Fibroblast of lung (primary cell): ENCODE data around the gene GABBR2. TPM values are rescaled to one million over a fixed set of nuclear protein-coding genes. Genes with fewer than 3 reads are reported as not detected.

Experiments used
- DNase-seq, 2 donors: peaks; one replicate each; pipeline versions ENCODE4 v3.0.0 to v3.0.0-alpha.2; 2010; ENCODE audit warnings: low read depth in 2 of 2
- H2AFZ ChIP-seq: 2 replicates; pipeline ENCODE4 v1.5.1; 2012; ENCODE audit warnings: low read length, control low read depth, inconsistent platforms
- H3K27ac ChIP-seq: 2 replicates; pipeline ENCODE4 v1.5.1; 2011; ENCODE audit warnings: low read length, control low read depth; ENCODE audit not compliant: insufficient read depth
- H3K27me3 ChIP-seq: 2 replicates; pipeline ENCODE4 v1.5.1; 2011; ENCODE audit warnings: mild to moderate bottlenecking, low read length; ENCODE audit not compliant: control insufficient read depth, insufficient read depth
- H3K36me3 ChIP-seq: 2 replicates; pipeline ENCODE4 v1.5.1; 2011; ENCODE audit warnings: low read length; ENCODE audit not compliant: control insufficient read depth, insufficient read depth
- H3K4me1 ChIP-seq: 2 replicates; pipeline ENCODE4 v1.5.1; 2011; ENCODE audit warnings: low read length; ENCODE audit not compliant: control insufficient read depth, insufficient read depth; ENCODE audit errors: extremely low read depth
- H3K4me2 ChIP-seq: 2 replicates; pipeline ENCODE4 v1.5.1; 2011; ENCODE audit warnings: low read length, control low read depth; ENCODE audit not compliant: insufficient read depth; ENCODE audit errors: extremely low read depth
- H3K4me3 ChIP-seq, 4 experiments: fragments of 200-600 bp in 1 of 4; sonication (generic) in 1 of 4; replicated peaks in 1 of 4; 2 replicates each; pipeline ENCODE4 v1.5.1; 2011 to 2016; ENCODE audit warnings: low read length in 4 of 4, low read depth in 3 of 4, mild to moderate bottlenecking in 3 of 4, control low read depth in 2 of 4, inconsistent platforms in 1 of 4, mixed read lengths in 1 of 4; ENCODE audit not compliant: insufficient read depth in 1 of 4; ENCODE audit errors: control extremely low read depth in 1 of 4
- H3K79me2 ChIP-seq: 2 replicates; pipeline ENCODE4 v1.5.1; 2012; ENCODE audit warnings: mild to moderate bottlenecking, low read length, inconsistent platforms; ENCODE audit not compliant: control insufficient read depth, insufficient read depth
- H3K9ac ChIP-seq: 2 replicates; pipeline ENCODE4 v1.5.1; 2011; ENCODE audit warnings: mild to moderate bottlenecking, low read length, control low read depth; ENCODE audit not compliant: insufficient read depth
- H3K9me3 ChIP-seq: 2 replicates; pipeline ENCODE4 v1.5.1; 2012; ENCODE audit warnings: low read depth, low read length; ENCODE audit not compliant: control insufficient read depth, insufficient read depth
- H4K20me1 ChIP-seq: 2 replicates; pipeline ENCODE4 v1.5.1; 2011; ENCODE audit warnings: low read length; ENCODE audit not compliant: control insufficient read depth, insufficient read depth; ENCODE audit errors: extremely low read depth
- CTCF ChIP-seq, 2 donors: IDR thresholded peaks in 1 of 2; conservative IDR thresholded peaks in 1 of 2; 1 replicate in 1 of 2; 2 replicates in 1 of 2; pipeline ENCODE4 v1.5.1; 2011 to 2012; ENCODE audit warnings: low read length in 2 of 2, control low read depth in 1 of 2, inconsistent platforms in 1 of 2, low read depth in 1 of 2, mild to moderate bottlenecking in 1 of 2
- EZH2 ChIP-seq: IDR thresholded peaks from 2 replicates; pipeline ENCODE4 v1.5.1; 2012; ENCODE audit warnings: low read length, control low read depth, mild to moderate bottlenecking; ENCODE audit errors: missing control alignments
- polyA plus RNA-seq, 2 donors: library from polyadenylated mRNA; depleted of rRNA in 1 of 2; stranded (reverse) in 1 of 2; unstranded in 1 of 2; fragments of >200 nt; gene quantifications; 2 replicates each; pipeline ENCODE4 v1.2.1, GENCODE V29; 2011 to 2012; ENCODE audit warnings: missing spikeins in 1 of 2
- total RNA-seq: library from RNA; depleted of rRNA; stranded (reverse); fragments of >200 nt; gene quantifications from 2 replicates; pipeline ENCODE4 v1.2.1, GENCODE V29; 2014

The GABBR2 gene
- total and polyA plus RNA-seq, 2 donors (not counting 1 experiment from before 2014, with no cell fraction given), result 0.32 to 0.33 TPM

GRCh38 chr9:98549401-98549800 is 159.3 kb downstream of the GABBR2 start:
- Histone ChIP-seq H2AFZ (no peak overlapping the region), H4K20me1 (no peaks in the 10 kb centered on the region), H3K9me3 (no peaks in the 10 kb centered on the region), H3K4me2 (no peak overlapping the region), H3K4me3 (no peak overlapping the region), H3K36me3 (no peaks in the 10 kb centered on the region), H3K9ac (no peak overlapping the region), H3K27ac (no peak overlapping the region), H3K4me1 (no peaks in the 10 kb centered on the region), H3K79me2 (no peaks in the 10 kb centered on the region), H3K27me3 (no peaks in the 10 kb centered on the region)
- no peak for TF ChIP-seq CTCF (conservative IDR thresholded peaks at IDR 0.05 in 1 of 2, IDR thresholded peaks at IDR 0.05 in 1 of 2; ENCODE audit: low read depth in 1 of 2, low read length in 2 of 2)
- no peak for TF ChIP-seq EZH2
- DNase-seq, result no peak

GRCh38 chr9:98547606-98548005 is 161.1 kb downstream of the GABBR2 start:
- Histone ChIP-seq H3K9me3 (no peaks in the 10 kb centered on the region), H3K4me3 (no peak overlapping the region), H3K27me3 (no peaks in the 10 kb centered on the region), H3K9ac (no peak overlapping the region), H4K20me1 (no peaks in the 10 kb centered on the region), H3K36me3 (no peaks in the 10 kb centered on the region), H3K4me2 (no peak overlapping the region), H3K79me2 (no peaks in the 10 kb centered on the region), H3K4me1 (no peaks in the 10 kb centered on the region), H3K27ac (no peak overlapping the region), H2AFZ (no peak overlapping the region)
- TF ChIP-seq EZH2 (no peak), CTCF (conservative IDR thresholded peaks at IDR 0.05 in 1 of 2, IDR thresholded peaks at IDR 0.05 in 1 of 2; ENCODE audit: low read depth in 1 of 2, low read length in 2 of 2) (no peak)
- DNase-seq, result peak in 1 of 2 donors; percentile 32

GRCh38 chr9:98545021-98545420 is 163.7 kb downstream of the GABBR2 start:
- Histone ChIP-seq H3K9ac (no peak overlapping the region), H3K4me1 (no peaks in the 10 kb centered on the region), H3K79me2 (no peaks in the 10 kb centered on the region), H3K4me2 (no peak overlapping the region), H3K9me3 (no peaks in the 10 kb centered on the region), H3K36me3 (no peaks in the 10 kb centered on the region), H3K27ac (no peak overlapping the region), H2AFZ (no peak overlapping the region), H3K4me3 (no peak overlapping the region), H4K20me1 (no peaks in the 10 kb centered on the region), H3K27me3 (no peaks in the 10 kb centered on the region)
- no peak for TF ChIP-seq CTCF (conservative IDR thresholded peaks at IDR 0.05 in 1 of 2, IDR thresholded peaks at IDR 0.05 in 1 of 2; ENCODE audit: low read depth in 1 of 2, low read length in 2 of 2)
- no peak for TF ChIP-seq EZH2
- DNase-seq, result no peak
